Endothelial cell of coronary artery (primary cell): Measurements from ENCODE around the gene DAD1. TPM values are rescaled to one million over a fixed set of nuclear protein-coding genes. Genes with fewer than 3 reads are reported as not detected.

Experiments
- total RNA-seq: library from RNA; depleted of rRNA; stranded (reverse); fragments of >200 nt; gene quantifications from 2 replicates; pipeline ENCODE4 v1.2.3, GENCODE V29; 2014

The DAD1 gene
- 245 and 324 TPM in 2 replicates for total RNA-seq

DNA sequence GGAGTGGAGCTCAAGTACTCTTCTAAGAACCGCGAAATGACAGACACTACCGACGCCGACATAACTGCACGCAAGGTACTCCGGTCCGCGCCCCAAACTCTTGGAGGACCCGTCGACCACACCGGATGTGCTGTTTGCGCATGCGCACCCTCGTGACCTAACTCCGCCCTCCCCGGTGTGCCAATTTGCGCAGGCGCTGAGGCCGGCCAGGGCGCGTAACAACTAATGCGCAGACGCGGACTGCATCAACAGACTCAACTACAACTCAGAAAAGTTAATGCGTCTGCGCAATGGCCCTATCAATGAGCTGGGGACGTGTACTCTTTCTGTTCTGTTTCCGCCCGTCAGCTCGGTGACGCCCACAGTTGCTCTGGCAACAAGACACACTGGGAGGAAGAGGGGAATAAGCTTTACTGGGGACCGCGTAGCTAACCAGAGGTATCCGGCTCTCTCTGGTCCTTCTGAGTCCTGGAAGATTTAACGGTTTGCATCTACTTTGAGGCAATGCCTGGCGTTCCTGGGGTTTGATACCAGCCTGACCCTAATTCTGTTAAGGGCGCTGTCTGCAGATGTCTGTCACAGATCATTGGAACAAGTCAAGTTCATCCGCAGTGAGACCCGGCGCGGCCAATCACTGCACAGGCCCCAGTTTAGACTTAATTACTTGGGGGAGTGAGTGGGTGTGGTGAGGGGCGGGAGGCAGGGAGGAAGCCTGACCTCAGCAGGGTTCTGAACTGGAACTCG lies at the start of gene DAD1:
DAD1 (minus strand) TSS at position 129 of the 744 bp plus-strand sequence; CDS start at position 62, 67 bp downstream.

DNA sequence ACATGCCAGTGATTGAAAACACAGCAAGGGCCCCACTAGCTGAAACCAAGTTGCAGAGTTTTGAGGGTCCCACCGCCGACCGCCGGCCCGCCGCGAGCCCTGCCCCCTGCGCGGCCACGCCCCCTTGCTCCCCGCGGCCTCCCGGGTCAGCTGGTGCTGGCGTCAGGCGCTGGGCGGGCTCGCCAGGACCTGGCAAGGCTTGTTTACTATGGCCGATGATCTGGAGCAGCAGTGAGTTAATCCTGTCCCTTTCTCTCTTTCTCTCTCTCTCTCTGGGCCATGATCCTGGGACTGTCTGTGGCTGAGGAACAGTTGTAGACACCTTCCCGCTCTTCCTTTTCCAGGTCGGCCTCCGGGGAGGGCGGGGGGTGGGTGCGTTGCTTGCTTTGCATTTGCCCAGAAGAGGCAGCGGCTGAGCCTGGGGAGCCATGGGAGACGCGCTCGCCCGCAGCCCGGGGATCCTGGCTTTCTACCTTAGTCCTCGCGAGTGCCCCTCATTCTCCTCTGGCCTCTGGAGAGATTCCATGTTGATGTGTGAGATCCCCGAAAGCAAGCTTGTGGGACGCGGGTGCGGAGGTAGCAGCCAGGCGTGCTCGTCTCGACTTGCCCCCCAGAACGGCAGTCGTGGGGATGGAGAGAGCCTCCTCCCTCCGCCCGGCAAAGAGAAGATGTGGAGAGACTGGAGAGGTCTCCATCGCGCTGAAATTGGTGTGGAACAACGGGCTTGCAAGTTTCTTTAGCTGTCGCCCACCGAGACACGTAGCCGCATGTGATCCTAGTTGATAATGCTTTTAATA lies 9.3 kb upstream of the DAD1 start, which contains the start of gene ABHD4:
ABHD4 (plus strand) TSS at position 202 of the 797 bp plus-strand sequence; CDS start at position 209, 7 bp downstream.

Other genes starting within 250 kb of the DAD1 start
- gene ABHD4, start 9.1 kb upstream of the DAD1 start, total RNA-seq: 4.9 and 8.8 TPM in 2 replicates
- gene OR6J1, start 55.1 kb upstream of the DAD1 start, total RNA-seq: not detected in 2 replicates
- gene OXA1L, start 177.5 kb upstream of the DAD1 start, total RNA-seq: 78.5 and 87.6 TPM in 2 replicates
- gene SLC7A7, start 226.2 kb upstream of the DAD1 start, total RNA-seq: 13.6 and 16.0 TPM in 2 replicates
- gene MRPL52, start 240.7 kb upstream of the DAD1 start, total RNA-seq: 53.7 and 81.0 TPM in 2 replicates
- gene MMP14, start 247.4 kb upstream of the DAD1 start, total RNA-seq: 236 and 368 TPM in 2 replicates